Omental fat pad (tissue), 4 donors: Measurements from ENCODE around the gene BEGAIN. TPM values are rescaled to one million over a fixed set of nuclear protein-coding genes. Genes with fewer than 3 reads are reported as not detected.
"Not testable (repeated sequence)": the region's sequence is repeated elsewhere in the genome, so short reads cannot be mapped to it uniquely, and the experiment has no call there.

Experiments used
- ATAC-seq: fragments of 150-250 bp; one replicate; pipeline ENCODE4 v1.9.1; 2016; ENCODE audit warnings: mild to moderate bottlenecking, moderate library complexity; ENCODE audit not compliant: low FRiP score
- DNase-seq: peaks from one replicate; pipeline ENCODE4 v3.0.0-alpha.2; 2019; ENCODE audit warnings: low spot score
- CTCF ChIP-seq, 3 donors: fragments of 450-650 bp; IDR thresholded peaks; one replicate each; pipeline ENCODE4 v1.5.1; 2016 to 2017; ENCODE audit warnings: antibody characterized with exemption in 3 of 3, mild to moderate bottlenecking in 3 of 3, moderate library complexity in 2 of 3
- total RNA-seq, 4 donors: library from RNA; depleted of rRNA; stranded (reverse); fragments of >200 nt; gene quantifications; one replicate each; pipeline ENCODE4 v1.1.0, GENCODE V29; 2016

The BEGAIN gene
- total RNA-seq, 4 donors from 2014 or later, result 1.0 to 8.6 (median 1.6) TPM

GRCh38 chr14:100525615-100526014 is 61.6 kb downstream of the BEGAIN start:
- DNase-seq, result peak; percentile 18
- no peak for ATAC-seq
- no peak for TF ChIP-seq CTCF (IDR thresholded peaks at IDR 0.05)

GRCh38 chr14:100524933-100525243 is 62.3 kb downstream of the BEGAIN start:
- TF ChIP-seq CTCF (IDR thresholded peaks at IDR 0.05), result no peak
- DNase-seq (peak; percentile 22), ATAC-seq (no peak)

- ATAC-seq (no peak), DNase-seq (no peak)
- no peak for TF ChIP-seq CTCF (IDR thresholded peaks at IDR 0.05)
Measured at GRCh38 chr14:100524233-100524932, 62.8 kb downstream of the BEGAIN start.

GRCh38 chr14:100523843-100524169 is 63.4 kb downstream of the BEGAIN start:
- no peak for ATAC-seq
- DNase-seq, result no peak
- TF ChIP-seq CTCF (IDR thresholded peaks at IDR 0.05), result no peak

- ATAC-seq (no peak), DNase-seq (peak; percentile 16)
- TF ChIP-seq CTCF (IDR thresholded peaks at IDR 0.05), result no peak
Measured at GRCh38 chr14:100523131-100523842, 63.9 kb downstream of the BEGAIN start.

- DNase-seq (no peak), ATAC-seq (no peak)
- TF ChIP-seq CTCF (IDR thresholded peaks at IDR 0.05), result no peak
Measured at GRCh38 chr14:100522616-100523099, 64.6 kb downstream of the BEGAIN start.

- ATAC-seq, DNase-seq: not testable (repeated sequence)
Measured at GRCh38 chr14:100506053-100506452, 81.2 kb downstream of the BEGAIN start.
